HG02759 (cell line): ENCODE data around the gene CCDC106.

Experiments used
- ATAC-seq: cut with Tn5 transposase; IDR thresholded peaks from one replicate; pipeline ENCODE4 v1.9.1; 2021; ENCODE audit warnings: mild to moderate bottlenecking, moderate library complexity; ENCODE audit not compliant: unreplicated experiment

Gene CCDC106

GRCh38 chr19:55666343-55667005 lies 18.5 kb downstream of the CCDC106 start:
- ATAC-seq: no peak

DNA sequence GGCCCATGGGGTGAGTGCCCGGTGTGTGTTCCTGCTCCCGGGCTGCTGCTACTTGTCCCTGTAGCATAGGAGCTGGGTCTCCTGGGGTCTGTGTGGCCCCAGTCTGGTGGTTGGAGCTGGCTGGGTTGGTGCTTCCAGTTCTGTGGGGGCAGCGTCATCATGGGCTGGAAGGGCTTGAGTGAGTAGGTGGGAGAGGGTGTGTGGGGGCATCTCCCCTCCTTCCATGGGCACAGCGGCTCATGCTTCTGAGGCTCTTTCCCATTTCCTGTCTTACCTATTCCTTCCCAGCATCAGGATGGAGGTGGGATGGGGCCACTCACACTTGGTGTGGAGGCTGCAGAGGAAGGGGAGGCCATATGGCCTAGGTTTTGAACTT lies 19.0 kb downstream of the CCDC106 start:
- no peak for ATAC-seq

DNA sequence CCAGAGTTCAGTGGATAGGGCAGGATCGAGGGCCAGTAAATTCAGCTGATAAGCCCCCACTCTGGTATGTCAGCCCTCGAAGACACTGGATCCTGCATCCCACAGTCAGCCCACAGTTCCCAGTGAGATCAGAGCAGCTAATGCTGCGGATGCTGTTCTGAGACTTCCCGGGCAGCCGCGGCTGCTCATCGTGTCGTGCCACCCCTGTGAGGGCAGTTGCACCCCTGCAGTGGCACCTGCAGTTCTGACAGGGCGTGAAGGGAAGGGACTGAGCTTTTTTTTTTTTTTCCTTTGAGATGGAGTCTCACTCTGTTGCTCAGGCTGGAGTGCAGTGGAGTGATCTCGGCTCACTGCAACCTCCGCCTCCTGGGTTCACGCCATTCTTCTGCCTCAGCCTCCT lies 19.5 kb downstream of the CCDC106 start:
- no peak for ATAC-seq

- ATAC-seq: no peak
Measured at GRCh38 chr19:55667958-55668357, 19.9 kb downstream of the CCDC106 start.

DNA sequence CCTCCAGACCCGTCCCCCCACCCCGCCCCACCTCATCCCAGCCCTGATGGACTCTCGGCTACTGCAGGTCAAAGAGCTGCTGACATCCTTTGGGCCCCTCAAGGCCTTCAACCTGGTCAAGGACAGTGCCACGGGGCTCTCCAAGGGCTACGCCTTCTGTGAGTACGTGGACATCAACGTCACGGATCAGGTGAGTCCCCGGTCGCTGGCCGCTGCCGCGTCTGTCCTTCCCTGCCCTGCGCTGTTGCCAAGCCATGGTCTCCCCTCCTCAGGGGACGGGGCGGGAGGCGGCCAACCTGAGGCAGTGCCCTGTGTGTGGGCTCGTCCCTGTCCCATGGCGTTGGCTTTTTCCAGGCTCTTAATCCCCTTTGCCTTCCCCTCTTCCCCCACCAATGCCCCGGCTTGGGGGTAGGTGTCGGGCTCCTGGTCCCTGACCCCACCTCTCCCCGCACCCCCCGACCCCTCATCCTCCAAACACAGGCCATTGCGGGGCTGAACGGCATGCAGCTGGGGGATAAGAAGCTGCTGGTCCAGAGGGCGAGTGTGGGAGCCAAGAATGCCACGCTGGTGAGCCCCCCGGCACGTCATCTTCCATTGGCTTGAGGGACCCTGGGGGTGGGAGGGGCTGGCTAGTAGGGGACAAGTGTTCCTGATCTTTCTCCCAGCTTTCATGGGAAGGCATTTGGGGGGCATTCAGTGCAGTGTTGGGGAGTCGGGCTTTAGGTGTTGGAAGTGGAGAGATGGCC lies 20.8 kb downstream of the CCDC106 start:
- ATAC-seq: no peak

GRCh38 chr19:55669418-55670279 lies 21.6 kb downstream of the CCDC106 start:
- ATAC-seq: no peak

GRCh38 chr19:55670280-55671053 lies 22.5 kb downstream of the CCDC106 start:
- ATAC-seq: no peak

- no peak for ATAC-seq
Measured at GRCh38 chr19:55671054-55671378, 23.0 kb downstream of the CCDC106 start.

DNA sequence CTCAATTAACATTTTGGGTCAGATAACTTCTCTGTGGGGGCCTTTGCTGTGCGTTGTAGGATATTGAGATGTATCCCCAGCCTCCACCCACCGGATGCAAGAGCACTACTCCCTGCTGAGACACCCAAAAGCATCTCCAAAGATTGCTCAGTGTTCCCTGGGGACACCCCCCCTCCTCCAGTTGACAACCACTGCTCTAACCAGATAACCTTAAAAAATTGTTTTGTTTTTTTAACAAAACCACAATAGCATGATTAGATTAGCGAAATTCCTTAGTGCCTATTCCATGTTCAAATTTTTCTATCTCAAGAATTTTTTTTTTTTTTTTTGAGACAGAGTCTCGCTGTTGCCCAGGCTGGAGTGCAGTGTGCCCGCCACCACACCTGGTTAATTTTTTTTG lies 24.4 kb downstream of the CCDC106 start:
- ATAC-seq: no peak

- no peak for ATAC-seq
Measured at GRCh38 chr19:55673465-55673864, 25.5 kb downstream of the CCDC106 start.

GRCh38 chr19:55673889-55674288 lies 25.9 kb downstream of the CCDC106 start:
- no peak for ATAC-seq

GRCh38 chr19:55674459-55674840 lies 26.4 kb downstream of the CCDC106 start:
- no peak for ATAC-seq

DNA sequence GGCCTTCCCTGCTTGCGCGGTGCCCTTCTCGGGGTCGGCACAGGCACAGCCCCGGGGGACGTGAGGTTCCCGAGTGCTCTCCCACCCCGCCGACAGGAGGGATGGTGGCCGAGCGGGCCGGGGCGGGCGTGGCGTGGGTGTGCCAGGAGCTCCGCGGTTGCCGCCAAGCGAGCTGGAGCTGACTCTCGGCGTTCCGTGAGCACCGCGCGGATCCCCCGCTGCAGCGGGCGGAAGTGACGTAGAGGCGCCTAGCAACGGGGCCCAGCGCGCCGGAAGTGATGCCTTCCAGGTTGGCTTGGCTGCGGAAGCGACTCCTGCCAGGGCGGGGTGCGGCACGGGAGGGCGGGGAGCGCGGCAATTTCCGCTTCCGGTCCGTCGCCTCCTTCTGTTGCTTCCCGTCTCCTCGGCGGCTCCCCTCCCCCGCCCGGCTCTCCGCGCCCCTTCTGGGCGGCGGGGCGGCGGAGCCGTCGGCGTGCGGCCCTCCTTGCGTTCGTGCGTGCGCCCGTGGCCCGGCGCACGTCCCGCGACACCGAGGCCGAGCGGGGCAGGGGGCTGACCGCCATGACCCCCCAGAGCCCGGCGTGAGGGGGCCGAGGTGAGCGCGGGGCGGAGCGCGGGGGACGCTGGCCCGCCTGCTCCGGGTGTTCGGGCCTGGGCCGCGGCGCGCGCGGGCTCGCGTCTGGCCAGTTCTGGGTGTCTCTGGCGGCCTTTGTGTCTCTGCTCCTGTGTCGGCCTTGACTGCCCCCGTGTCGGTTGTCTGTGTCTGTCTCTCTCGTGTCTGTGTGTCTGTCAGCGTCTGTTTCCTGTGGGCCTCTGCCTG lies 27.0 kb downstream of the CCDC106 start, which contains the start of gene EPN1:
TSS of gene EPN1 (plus strand) at position 386 of the 820 bp plus-strand sequence. CDS start 3,402 bp downstream, outside the sequence.
- peak; percentile 73 for ATAC-seq

GRCh38 chr19:55675661-55676354 lies 27.8 kb downstream of the CCDC106 start:
- ATAC-seq: no peak

GRCh38 chr19:55676383-55676782 lies 28.4 kb downstream of the CCDC106 start:
- no peak for ATAC-seq

GRCh38 chr19:55676889-55677505 lies 29.0 kb downstream of the CCDC106 start:
- no peak for ATAC-seq

GRCh38 chr19:55677572-55678028 lies 29.6 kb downstream of the CCDC106 start:
- no peak for ATAC-seq

- ATAC-seq: peak; percentile 58
Measured at GRCh38 chr19:55678121-55678671, 30.2 kb downstream of the CCDC106 start.
